B cell (primary cell): ENCODE measurements around the gene CDYL2.

ENCODE experiments used
- CTCF ChIP-seq: fragments of 200-600 bp; IDR thresholded peaks from one replicate; pipeline ENCODE4 v1.8.0; 2022; ENCODE audit warnings: antibody characterized with exemption, mild to moderate bottlenecking
- EZH2 ChIP-seq: IDR thresholded peaks from 2 replicates; pipeline ENCODE4 v1.6.1; 2012; ENCODE audit warnings: borderline replicate concordance, low read depth, mild to moderate bottlenecking, moderate library complexity, low read length; ENCODE audit not compliant: insufficient read depth, poor library complexity, severe bottlenecking

GRCh38 chr16:80707686-80708085 is 96.7 kb downstream of the CDYL2 start:
- TF ChIP-seq CTCF (no peak), EZH2 (no peak)
